HG03520 (cell line): ENCODE data around the gene PBXIP1.

ENCODE experiments used
- ATAC-seq: cut with Tn5 transposase; IDR thresholded peaks from one replicate; pipeline ENCODE4 v1.9.1; 2021; ENCODE audit warnings: mild to moderate bottlenecking, moderate library complexity; ENCODE audit not compliant: unreplicated experiment

The PBXIP1 gene

DNA sequence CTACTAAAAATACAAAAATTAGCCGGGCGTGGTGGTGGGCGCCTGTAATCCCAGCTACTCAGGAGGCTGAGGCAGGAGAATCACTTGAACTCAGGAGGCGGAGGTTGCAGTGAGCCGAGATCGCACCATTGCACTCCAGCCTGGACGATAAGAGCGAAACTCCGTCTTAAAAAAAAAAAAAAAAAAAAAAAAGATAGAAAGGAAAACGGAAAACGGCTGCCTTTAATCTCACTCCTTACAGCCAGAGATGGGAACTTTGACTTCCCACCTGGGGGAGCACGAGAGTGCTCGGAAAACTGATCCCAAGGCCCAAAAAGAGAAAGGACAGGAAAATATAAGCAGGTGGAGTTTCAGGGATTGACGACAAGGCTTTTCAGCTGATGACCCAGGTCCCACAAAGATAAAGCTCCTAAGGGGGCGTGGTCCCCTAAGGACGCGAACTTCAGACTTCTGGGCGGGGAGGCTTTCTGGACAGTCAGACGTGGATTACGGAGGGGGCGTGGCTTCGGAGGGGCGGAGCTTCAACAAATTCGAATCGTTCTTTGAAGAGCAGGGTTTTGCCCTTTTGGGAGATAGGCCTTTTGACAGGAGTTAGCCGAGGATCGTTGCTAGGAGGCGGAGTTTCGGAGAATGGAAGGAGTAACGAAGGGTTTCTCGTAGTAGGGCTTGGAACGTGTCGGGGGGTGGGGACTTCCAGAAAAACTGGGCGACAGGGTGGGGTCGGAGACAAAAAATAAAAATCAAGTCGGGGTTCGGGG lies 17.6 kb upstream of the PBXIP1 start:
- no peak for ATAC-seq

DNA sequence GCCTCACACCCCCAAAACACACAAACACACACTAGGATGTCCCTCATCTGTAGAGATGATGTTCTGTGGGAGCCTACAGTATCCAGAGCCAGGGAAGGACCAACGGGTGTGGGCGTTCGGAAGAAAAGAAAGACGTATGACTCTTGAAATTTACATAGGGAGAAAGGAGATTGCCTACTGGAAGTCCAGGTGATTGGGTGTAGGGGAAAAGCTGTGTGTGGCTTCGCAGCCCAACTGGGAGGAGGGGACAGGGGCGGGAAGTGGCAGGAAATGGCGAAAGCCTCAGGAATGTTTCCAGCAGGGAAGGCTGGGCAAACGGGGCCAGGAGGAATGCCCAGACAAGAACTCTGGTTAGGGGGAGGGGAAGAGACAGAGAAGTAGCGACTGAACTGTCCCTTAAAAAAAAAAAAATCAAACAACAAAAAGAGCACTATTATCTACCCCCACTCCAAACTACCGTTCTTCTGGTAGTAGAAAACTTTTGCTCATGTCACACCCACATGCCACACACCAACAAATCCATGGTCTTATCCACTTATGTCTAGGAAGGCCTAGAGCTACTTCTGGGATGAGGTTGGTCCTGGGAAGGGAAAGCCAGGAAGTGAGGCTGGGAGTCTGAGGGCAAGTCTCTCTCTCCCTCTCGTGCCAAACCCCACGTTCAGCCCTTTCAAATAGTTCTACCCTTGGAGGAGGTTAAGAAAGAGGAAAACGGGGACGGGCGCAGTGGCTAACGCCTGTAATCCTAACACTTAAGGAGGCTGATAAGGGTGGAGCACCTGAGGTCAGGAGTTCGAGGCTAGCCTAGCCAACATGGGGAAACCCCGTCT lies 16.8 kb upstream of the PBXIP1 start:
- ATAC-seq = no peak

DNA sequence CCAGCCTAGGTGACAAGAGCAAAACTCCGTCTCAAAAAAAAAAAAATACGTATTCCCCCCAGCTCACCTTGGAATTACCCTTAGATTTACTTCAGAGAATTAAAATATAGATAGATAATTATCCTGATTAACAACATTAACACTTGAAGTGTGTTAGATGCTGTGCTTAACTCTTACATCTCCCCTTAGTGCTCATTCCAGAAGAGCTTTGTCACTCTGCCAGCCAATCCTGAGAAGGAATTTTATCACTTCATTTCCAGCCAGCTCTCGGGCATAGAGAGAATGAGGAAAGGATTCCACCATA lies 16.3 kb upstream of the PBXIP1 start:
- no peak for ATAC-seq

DNA sequence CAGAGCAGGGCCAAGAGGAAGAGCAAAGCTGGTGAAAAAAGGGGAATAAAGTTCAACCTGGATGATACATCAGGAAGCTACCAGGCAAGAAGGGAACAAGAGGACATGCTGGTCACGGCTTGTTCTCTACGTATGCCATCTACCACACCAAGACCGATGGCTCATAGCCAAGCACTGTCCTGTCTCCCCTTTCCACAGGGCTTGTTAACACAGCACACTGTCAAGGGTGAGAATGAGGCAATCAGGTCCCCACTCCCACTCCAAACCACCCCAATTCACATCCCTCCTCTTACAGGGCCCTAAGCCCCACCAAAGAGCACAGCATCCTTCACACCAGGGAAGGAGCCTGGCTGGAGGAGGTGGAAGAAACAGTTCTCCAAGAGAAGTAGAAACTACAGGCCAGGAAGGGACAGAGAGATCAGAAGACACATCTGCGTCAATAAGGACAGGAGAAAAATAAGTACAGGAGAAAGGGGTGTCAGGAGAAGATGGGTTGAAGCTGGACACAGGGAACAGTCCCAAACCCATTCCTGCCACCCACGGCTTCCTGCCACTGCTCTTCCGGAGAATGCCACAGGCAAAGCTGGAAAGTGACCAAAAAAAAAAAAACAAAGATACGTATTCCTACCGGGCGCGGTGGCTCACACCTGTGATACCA lies 15.6 kb upstream of the PBXIP1 start:
- ATAC-seq = no peak

DNA sequence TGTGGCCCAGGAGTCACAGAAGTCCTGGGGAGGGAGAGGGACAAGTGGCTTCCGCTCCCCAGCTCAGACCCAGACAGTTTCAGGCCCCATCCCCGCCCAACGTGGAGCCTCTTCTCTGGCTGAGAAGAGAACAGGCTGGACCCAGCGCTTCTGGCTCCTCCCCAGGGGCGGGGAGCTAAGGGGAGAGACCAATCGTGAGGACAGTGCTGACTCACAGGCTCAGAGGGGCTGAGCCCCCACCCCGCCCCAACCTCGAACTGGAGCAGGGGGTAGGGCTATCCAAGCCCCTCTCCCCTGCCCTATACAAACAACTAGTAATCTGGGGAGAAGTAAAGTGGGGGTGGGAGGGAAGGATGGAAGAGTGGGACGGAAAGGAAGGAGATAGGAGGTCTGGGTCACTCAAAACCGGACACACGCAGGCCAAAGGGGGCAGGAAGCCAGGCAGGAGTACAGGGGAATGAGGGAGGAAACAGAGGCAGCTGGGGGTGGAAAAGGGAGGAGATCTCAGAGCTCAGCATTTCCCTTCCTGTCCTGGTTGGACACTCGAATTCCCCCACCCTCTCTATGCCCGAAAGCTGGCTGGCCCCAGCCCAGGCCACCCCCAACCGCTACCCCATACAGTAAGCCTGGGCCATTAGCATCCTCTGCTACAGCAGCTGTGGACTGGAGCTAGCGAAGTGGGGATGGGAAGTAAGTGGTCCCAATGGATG lies 14.9 kb upstream of the PBXIP1 start, which contains the start of gene SHC1:
Gene SHC1 (minus strand): TSS at position 117 of the 710 bp plus-strand sequence. CDS start 221 bp downstream, outside the sequence.
- no peak for ATAC-seq

DNA sequence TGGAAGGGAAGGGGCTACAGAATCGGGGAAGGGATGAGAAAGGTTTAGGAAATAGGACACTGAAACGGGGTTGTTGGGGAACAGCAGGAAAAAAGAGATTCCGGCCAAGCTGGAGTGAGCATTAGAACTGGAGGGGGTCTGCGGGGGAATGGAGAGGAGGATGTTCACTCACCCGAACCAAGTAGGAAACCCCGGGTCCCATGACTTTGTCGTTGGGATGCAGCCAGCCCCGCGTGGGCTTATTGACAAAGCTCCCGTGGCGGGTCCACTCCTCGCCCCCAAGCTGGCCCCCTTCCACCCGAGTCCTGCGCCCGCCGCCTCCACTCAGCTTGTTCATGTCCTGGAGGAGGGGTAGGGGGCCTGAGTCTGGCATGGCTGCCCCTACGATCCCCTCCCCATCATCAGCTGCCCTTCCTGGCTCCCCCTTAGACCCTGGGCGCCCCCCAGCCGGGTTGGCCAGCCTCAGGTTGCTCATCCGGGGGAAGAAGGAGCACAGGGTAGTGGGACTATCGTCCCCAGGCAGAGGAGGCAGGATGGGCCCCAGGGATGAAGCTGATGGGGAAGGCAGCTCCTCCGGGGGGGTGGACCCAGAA lies 14.1 kb upstream of the PBXIP1 start:
- no peak for ATAC-seq

DNA sequence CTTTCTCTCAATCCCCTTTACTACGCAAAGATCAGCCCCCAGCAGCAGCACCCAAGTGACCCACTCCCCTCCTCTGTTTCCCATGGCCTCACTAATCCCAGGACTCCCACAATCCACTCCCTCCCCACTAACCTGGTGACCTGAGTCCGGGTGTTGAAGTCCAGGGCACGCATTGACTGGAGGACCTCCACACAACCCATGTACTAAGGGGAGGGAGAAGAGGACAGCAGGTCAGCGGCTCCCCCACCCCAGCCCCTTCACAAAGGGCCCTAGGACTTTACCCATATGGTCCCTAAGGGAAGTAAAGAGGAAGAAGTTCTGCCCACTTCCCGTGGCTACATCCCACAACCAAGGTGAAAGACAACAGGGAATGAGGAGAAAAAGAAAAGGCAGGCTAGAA lies 13.3 kb upstream of the PBXIP1 start:
- ATAC-seq = no peak

DNA sequence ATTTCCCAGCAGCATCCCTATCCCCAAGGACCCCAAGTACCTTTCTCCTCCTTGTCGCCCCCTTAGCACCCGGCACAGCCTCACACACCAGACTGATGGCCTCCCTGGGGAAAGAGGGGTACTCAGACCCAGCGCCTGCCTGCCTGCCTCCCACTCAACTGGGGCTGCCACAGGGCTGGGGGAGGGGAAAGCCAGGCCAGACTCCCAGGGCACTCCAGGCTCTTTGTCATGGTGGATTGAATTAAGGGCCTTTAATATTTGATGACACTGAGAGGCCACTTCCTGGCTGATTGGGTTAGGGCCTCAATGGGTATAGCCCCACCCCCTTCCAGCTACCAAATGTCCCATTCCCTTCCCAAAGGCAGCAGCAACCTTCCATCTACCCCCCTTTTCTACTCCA lies 12.8 kb upstream of the PBXIP1 start:
- no peak for ATAC-seq

DNA sequence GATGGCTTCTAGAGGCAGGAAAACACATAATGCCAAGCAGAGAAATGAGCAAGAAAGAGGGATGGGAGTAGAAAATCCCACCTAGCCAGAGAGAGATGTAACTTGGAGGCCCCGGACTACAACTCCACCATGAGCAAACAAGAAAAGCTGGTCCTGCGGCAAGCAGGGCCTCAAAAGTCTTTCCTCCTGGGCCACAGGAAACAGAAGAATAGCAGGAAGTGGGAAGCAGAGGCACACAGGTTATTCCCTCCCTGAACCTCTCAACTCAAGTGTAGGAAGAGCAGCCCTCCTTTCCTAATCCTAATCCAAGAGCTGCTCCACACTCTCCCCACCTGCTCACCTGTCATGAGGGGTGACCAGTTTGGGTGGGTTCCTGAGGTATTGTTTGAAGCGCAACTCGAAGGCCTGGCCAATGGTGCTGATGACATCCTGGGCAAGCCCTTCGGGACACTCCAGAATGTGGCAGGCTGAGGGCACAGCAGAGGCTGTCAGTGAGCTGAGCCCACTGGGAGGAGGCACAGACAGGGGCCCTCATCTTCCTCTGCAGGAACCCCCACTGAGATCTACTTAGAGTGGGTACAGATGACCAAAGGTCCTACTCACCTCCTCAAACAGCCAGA lies 11.5 kb upstream of the PBXIP1 start:
- ATAC-seq = no peak

DNA sequence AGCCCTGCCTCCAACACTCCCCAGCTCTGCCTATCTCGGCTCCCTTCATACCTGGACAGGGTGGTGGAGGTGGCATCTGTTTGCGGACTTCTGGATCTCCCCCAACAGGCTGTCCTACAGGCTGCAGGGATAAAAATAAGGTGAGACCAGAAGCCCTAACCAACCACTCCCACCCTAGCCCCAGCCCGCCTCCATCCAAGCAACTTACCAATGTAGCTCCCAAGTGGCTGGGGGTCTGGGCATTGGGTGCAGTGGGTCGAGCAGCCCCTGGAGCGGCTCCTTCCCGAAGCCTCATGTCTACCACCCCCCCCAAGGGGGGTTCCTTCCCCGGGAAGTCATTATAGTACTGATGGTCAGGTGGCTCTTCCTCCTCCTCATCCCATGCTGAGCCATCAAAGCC lies 10.2 kb upstream of the PBXIP1 start:
- ATAC-seq = no peak

DNA sequence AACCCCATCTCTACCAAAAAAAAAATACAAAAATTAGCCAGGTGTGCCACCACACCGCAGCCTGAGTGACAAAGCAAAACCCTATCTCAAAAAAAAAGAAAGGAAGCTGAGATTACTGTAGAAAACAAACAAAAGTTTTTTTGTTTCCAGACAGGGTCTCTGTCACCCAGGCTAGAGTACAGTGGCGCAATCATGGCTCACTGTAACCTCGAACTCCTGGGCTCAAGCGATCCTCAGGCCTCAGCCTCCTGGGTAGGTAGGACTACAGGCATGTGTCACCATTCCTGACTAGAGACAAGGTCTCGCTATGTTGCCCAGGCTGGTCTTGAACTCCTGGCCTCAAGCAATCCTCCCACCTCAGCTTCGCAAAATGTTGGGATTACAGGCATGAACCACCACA lies 8.5 kb upstream of the PBXIP1 start:
- no peak for ATAC-seq

DNA sequence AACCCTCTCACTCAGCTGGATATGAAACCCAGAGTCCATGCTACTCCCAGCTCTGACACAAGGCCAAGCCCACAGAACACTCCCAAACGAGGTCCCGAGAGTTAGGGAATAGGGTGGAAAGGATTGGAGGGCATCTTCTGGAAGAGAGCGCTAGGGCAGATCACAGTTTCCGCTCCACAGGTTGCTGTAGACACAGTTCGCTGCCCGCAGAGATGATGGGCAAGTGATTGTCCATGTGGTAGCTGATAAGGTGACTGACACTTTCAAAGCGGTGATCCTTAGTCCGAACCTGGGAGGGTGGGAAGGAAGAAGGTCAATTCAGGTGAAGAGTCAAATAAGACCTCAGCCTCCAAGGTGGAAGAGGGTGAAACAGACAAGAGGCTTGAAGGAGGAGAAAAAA lies 7.7 kb upstream of the PBXIP1 start:
- ATAC-seq = no peak

DNA sequence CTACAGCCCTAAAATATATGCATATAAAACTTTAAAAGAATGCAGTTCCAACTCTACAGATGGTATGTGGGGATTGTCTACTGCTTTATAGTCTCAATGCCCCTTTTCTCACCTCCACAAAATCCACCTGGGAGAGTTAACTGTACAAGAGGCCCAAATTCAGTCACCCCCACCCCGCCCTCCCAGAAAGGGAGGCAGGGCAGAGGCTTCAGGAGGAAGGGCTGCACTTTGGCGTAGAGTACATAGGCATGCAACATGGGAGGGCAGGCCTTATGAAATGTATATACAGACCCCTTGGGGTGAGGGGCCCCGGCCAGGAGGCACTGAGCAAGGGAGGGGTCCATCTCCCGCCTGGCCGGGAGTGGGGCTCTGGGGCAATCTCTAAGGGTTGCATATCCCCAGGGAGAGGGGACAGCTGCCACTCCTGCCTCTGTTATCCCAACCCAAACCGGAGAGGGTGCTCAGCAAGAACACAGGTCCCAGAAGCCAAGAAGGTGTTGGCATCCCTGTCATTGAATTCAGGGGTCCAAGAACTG lies 7.0 kb upstream of the PBXIP1 start:
- ATAC-seq = no peak

DNA sequence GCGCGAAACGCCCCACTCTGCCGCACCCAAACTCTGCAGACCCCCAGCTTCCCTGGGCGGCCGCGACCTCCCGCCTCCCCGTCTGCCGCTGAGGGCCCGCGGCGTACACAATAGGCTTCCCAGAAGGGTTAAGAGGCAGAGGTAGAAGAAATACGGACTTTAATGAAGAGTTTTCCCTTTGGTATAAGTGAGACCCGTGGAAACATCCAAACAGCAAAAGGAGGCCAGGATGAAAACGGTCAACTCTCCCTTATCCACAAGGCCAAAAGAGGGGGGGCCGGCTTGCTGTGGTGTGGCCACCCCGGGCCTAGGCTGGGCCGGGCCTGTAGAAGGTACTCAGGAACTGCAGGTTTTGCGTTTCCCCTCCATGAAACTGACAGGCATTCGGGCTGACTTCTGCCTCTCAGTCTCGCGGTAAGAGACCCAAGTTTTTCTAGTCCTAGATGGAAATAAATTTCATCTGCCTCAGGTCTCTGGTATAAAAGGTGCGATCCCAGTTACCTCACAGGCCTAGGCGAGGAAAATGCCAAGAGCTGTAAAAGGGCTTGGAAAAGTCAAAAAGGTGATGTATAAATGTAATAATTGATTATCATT lies 6.4 kb upstream of the PBXIP1 start:
- ATAC-seq = no peak

DNA sequence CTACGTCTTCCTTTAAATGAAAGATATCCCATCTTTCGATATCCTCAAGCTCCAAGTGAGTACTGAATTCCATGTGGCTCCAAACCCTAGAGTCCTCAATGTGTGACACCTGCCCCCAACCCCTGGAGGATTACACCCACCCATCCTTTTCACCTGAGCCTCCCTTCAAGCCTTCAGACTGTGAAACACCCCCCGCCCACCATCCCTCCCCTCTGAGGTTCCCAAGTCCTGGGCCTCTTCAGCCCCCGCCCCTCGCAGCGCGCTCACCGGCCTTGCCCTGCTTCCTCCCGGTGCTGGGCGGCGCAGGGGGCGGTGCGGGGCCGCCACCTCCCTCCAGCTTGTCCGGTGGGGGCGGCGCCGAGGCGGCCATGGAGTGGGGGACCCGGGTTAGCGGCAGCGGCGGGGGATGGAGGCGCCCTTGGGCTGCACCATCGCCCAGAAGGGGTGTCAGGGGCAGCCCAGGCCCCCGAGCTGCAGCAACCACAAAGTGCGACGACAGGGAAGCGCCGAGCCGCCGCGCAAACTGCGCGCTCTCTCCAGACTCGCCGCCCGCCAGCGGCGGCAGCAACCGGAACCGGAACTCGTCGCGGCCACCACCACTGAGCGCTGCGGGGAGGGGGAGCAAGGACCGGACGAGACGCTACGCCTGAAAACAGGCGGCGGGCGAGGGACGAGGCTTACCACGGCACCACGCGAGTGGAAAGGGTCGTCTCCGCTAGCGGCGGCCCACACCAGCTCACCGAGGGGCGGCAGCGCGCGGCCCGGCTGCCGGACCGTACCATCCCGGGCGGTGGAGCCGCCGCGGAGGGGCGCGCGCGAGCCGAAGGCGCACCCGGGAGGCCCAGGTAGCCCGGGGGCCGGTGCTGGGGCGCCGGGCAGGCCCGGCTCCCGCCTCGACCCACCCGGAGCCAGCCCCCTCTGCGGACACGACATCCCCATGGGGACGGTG lies 5.6 kb upstream of the PBXIP1 start, which contains the start of gene PYGO2:
Gene PYGO2 (minus strand): TSS at position 576 of the 949 bp plus-strand sequence. CDS start 206 bp downstream, at position 370.
- peak; percentile 67 for ATAC-seq

DNA sequence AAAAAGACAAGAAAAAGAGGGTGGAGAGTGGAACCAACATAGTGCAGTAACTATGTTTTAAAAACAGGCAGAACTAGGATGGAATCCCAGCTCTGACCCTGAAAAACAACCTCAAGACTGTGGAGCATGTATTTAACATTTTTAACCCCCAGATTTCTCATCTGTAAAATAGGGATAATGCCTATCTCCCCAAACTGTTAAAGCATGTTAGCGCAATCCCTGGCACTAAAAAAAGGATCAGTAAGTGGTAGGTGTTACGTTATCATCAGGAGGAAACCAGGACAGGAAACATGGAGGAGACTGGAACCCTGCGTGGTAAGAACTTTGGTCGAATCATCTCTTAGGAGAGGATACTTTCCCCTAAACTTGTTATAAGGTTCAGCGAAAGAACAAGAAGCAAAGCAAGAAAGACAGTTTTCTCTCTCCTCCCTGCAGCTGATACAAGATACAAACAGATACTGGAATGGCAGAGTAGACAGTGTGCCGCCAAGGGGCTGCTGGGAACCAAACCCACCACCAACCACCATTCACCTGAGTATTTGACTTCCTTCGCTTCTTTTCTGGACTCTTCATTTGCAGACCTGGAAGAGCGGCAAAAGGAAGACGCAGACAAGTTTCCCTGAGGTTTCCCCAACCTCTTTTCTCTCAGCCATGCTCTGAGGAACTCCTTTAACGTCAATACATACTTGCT lies 4.7 kb upstream of the PBXIP1 start:
- ATAC-seq = no peak

DNA sequence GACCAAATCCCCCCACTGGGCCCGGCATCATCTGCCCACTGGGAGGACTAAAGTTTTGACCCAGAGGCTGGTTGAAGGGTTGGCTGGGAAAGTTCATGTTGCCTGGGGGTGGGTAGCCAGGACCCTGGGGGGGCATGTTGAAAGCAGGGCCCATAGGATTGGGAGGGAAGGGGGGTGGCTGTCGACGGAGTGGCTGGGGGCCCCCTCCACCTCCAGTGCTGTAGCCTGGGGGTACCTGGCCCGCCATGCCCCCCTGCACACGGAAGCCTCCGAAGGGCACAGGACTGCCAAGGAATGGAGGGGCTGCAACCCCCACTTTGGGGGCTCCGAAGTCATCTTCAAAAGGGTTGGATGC lies 3.5 kb upstream of the PBXIP1 start:
- no peak for ATAC-seq
